IMR-90 (cell line): ENCODE measurements around the gene TMEM161A. TPM values are rescaled to one million over a fixed set of nuclear protein-coding genes. Genes with fewer than 3 reads are reported as not detected.

Experiments used
- ATAC-seq: fragments of 200-7000 bp; cut with Tn5 transposase; 2 replicates; pipeline ENCODE4 v1.9.1; 2020; ENCODE audit warnings: low read depth, mild to moderate bottlenecking, moderate library complexity
- BruUV-seq: library from RNA; stranded (reverse); fragments of 400-500 nt; replicated peaks from 2 replicates; lab custom pipeline; 2021; lab: Mats Ljungman, UMichigan
- CTCF ChIA-PET: fragments of 300-600 bp; formaldehyde crosslinking; extraction: SDS; loops from one replicate; lab custom pipeline; 2021; ENCODE audit warnings: antibody characterized with exemption; lab: Yijun Ruan, JAX
- POLR2A ChIA-PET: fragments of 300-600 bp; sonication (Branson Sonifier 250); formaldehyde crosslinking; loops from one replicate; lab custom pipeline; 2022; ENCODE audit warnings: antibody characterized with exemption; ENCODE audit not compliant: unreplicated experiment; lab: Charles Lee
- DNase-seq: peaks from one replicate; pipeline ENCODE4 v3.0.0; 2013
- H2AFZ ChIP-seq: replicated peaks from 2 replicates; pipeline ENCODE3; 2013; ENCODE audit warnings: low read length, mild to moderate bottlenecking; ENCODE audit not compliant: poor library complexity
- H2AK5ac ChIP-seq: 2 replicates; pipeline ENCODE4 v1.6.1; 2013; ENCODE audit warnings: low read depth, low read length, inconsistent platforms
- H2AK9ac ChIP-seq: replicated peaks from 2 replicates; pipeline ENCODE3; 2013; ENCODE audit warnings: mild to moderate bottlenecking, low read depth, low read length, moderate library complexity; ENCODE audit not compliant: poor library complexity
- H2BK120ac ChIP-seq: 2 replicates; pipeline ENCODE4 v1.6.1; 2013; ENCODE audit warnings: low read depth, low read length, inconsistent platforms
- H2BK15ac ChIP-seq: 3 replicates; pipeline ENCODE4 v1.6.1; 2013; ENCODE audit warnings: low read depth, low read length, inconsistent platforms
- H2BK20ac ChIP-seq: 2 replicates; pipeline ENCODE4 v1.6.1; 2013; ENCODE audit warnings: low read depth, mild to moderate bottlenecking, inconsistent platforms, low read length, moderate library complexity
- H2BK5ac ChIP-seq: 2 replicates; pipeline ENCODE4 v1.6.1; 2013; ENCODE audit warnings: mild to moderate bottlenecking, low read depth, low read length, inconsistent platforms; ENCODE audit not compliant: poor library complexity, severe bottlenecking
- H3K14ac ChIP-seq: replicated peaks from 2 replicates; pipeline ENCODE4 v1.6.1; 2013; ENCODE audit warnings: low read depth, low read length, inconsistent platforms
- H3K18ac ChIP-seq: 2 replicates; pipeline ENCODE4 v1.6.1; 2013; ENCODE audit warnings: low read depth, low read length, control low read depth
- H3K23ac ChIP-seq: 2 replicates; pipeline ENCODE4 v1.6.1; 2013; ENCODE audit warnings: low read depth, low read length, inconsistent platforms
- H3K27ac ChIP-seq: 2 replicates; pipeline ENCODE4 v1.5.1; 2013; ENCODE audit warnings: mild to moderate bottlenecking, control low read depth, low read length; ENCODE audit not compliant: insufficient read depth
- H3K27me3 ChIP-seq: 2 replicates; pipeline ENCODE4 v1.6.1; 2013; ENCODE audit warnings: low read length; ENCODE audit not compliant: control insufficient read depth, insufficient read depth
- H3K36me3 ChIP-seq: 2 replicates; pipeline ENCODE4 v1.6.1; 2013; ENCODE audit warnings: low read length, mixed read lengths; ENCODE audit not compliant: control insufficient read depth, insufficient read depth
- H3K4ac ChIP-seq: 2 replicates; pipeline ENCODE4 v1.6.1; 2013; ENCODE audit warnings: low read depth, low read length, inconsistent platforms
- H3K4me1 ChIP-seq: 2 replicates; pipeline ENCODE4 v1.6.1; 2013; ENCODE audit warnings: low read length, mixed read lengths; ENCODE audit not compliant: control insufficient read depth, insufficient read depth
- H3K4me2 ChIP-seq: 2 replicates; pipeline ENCODE4 v1.6.1; 2013; ENCODE audit warnings: low read depth, mild to moderate bottlenecking, control low read depth, low read length, moderate library complexity
- H3K4me3 ChIP-seq: 2 replicates; pipeline ENCODE4 v1.5.1; 2013; ENCODE audit warnings: low read depth, mild to moderate bottlenecking, control low read depth, low read length, moderate library complexity; ENCODE audit not compliant: insufficient read depth
- H3K56ac ChIP-seq: 2 replicates; pipeline ENCODE4 v1.6.1; 2013; ENCODE audit warnings: low read length, inconsistent platforms; ENCODE audit not compliant: insufficient read depth; ENCODE audit errors: extremely low read depth
- H3K79me1 ChIP-seq, 2 experiments: 2 replicates each; pipeline ENCODE4 v1.6.1; 2013; ENCODE audit warnings: low read length in 2 of 2, inconsistent platforms in 1 of 2, low read depth in 1 of 2
- H3K9ac ChIP-seq: 2 replicates; pipeline ENCODE4 v1.6.1; 2013; ENCODE audit warnings: low read depth, low read length, control low read depth
- H3K9me1 ChIP-seq: 2 replicates; pipeline ENCODE4 v1.6.1; 2013; ENCODE audit warnings: low read length, inconsistent platforms; ENCODE audit not compliant: insufficient read depth
- H3K9me3 ChIP-seq: 2 replicates; pipeline ENCODE4 v1.6.1; 2013; ENCODE audit warnings: low read length; ENCODE audit not compliant: control insufficient read depth, insufficient read depth
- H4K20me1 ChIP-seq: 2 replicates; pipeline ENCODE4 v1.6.1; 2013; ENCODE audit warnings: low read length, inconsistent platforms; ENCODE audit not compliant: insufficient read depth
- H4K5ac ChIP-seq: 2 replicates; pipeline ENCODE4 v1.6.1; 2013; ENCODE audit warnings: mild to moderate bottlenecking, low read depth, low read length, control low read depth
- H4K8ac ChIP-seq, 2 experiments: 2 replicates each; pipeline ENCODE4 v1.6.1; 2013; ENCODE audit warnings: low read depth in 2 of 2, low read length in 2 of 2, control low read depth in 1 of 2, inconsistent platforms in 1 of 2
- H4K91ac ChIP-seq: 2 replicates; pipeline ENCODE4 v1.6.1; 2013; ENCODE audit warnings: low read depth, low read length, inconsistent platforms; ENCODE audit not compliant: insufficient read depth
- CEBPB ChIP-seq: IDR thresholded peaks from 2 replicates; pipeline ENCODE4 v1.6.1; 2012; ENCODE audit warnings: low read depth, low read length, improper control_type of control experiment
- CHD1 ChIP-seq: IDR thresholded peaks from 2 replicates; pipeline ENCODE4 v1.6.1; 2012; ENCODE audit warnings: low read depth, low read length, improper control_type of control experiment
- CTCF ChIP-seq: conservative IDR thresholded peaks from 2 replicates; pipeline ENCODE4 v1.5.1; 2012; ENCODE audit warnings: mild to moderate bottlenecking, low read depth, low read length, improper control_type of control experiment
- ELK1 ChIP-seq: fragments of 150-350 bp; IDR thresholded peaks from 2 replicates; pipeline ENCODE4 v1.6.1; 2016; ENCODE audit warnings: low read depth, mild to moderate bottlenecking, low read length, moderate library complexity, borderline replicate concordance
- MAFK ChIP-seq: IDR thresholded peaks from 2 replicates; pipeline ENCODE4 v1.6.1; 2012; ENCODE audit warnings: low read depth, low read length, improper control_type of control experiment
- MXI1 ChIP-seq: IDR thresholded peaks from 2 replicates; pipeline ENCODE4 v1.6.1; 2012; ENCODE audit warnings: low read depth, mild to moderate bottlenecking, low read length, moderate library complexity, borderline replicate concordance
- NFE2L2 ChIP-seq: fragments of 150-350 bp; IDR thresholded peaks from 2 replicates; pipeline ENCODE4 v1.6.1; 2016; ENCODE audit warnings: low read depth, mild to moderate bottlenecking, low read length
- POLR2A ChIP-seq: IDR thresholded peaks from 2 replicates; pipeline ENCODE4 v1.6.1; 2012; ENCODE audit warnings: mild to moderate bottlenecking, low read depth, low read length
- RAD21 ChIP-seq: IDR thresholded peaks from 2 replicates; pipeline ENCODE4 v1.6.1; 2012; ENCODE audit warnings: low read length, improper control_type of control experiment
- RCOR1 ChIP-seq: IDR thresholded peaks from 2 replicates; pipeline ENCODE4 v1.6.1; 2012; ENCODE audit warnings: mild to moderate bottlenecking, low read length, improper control_type of control experiment; ENCODE audit not compliant: insufficient replicate concordance
- RFX5 ChIP-seq: IDR thresholded peaks from 2 replicates; pipeline ENCODE4 v1.8.0; 2012; ENCODE audit warnings: low read depth, mild to moderate bottlenecking, low read length, moderate library complexity
- SMC3 ChIP-seq: fragments of 150-350 bp; IDR thresholded peaks from 2 replicates; pipeline ENCODE4 v1.6.1; 2016; ENCODE audit warnings: low read depth, mild to moderate bottlenecking, antibody characterized with exemption, low read length, moderate library complexity
- WGBS, 2 experiments: methylation state at CpG; one replicate each; pipeline versions ENCODE4 v1.1.5 to v1.1.7; 2013; ENCODE audit warnings: missing lambda C conversion rate in 2 of 2; ENCODE audit not compliant: insufficient read length in 1 of 2; ENCODE audit errors: extremely low coverage in 2 of 2; 5-methylcytosine and 5-hydroxymethylcytosine counted together
- dilution Hi-C: fragments of 300-500 bp; cut with HindIII; formaldehyde crosslinking; loops from one replicate; pipeline ENCODE4 v1.14.3; 2018; ENCODE audit warnings: low sequenced_read_pairs; ENCODE audit not compliant: unreplicated experiment
- in situ Hi-C: fragments of 300-500 bp; cut with MboI; formaldehyde crosslinking; loops from 3 replicates; pipeline ENCODE4 v1.14.3; 2019; ENCODE audit warnings: low sequenced_read_pairs, inconsistent platforms, mixed read lengths
- intact Hi-C: fragments of 100-400 bp; cut with micrococcal nuclease; formaldehyde crosslinking; loops from 2 replicates; pipeline ENCODE4 v1.10.0; 2022
- polyA plus RNA-seq, 3 experiments: library from polyadenylated mRNA; depleted of rRNA; stranded (reverse); fragments of >200 nt; gene quantifications; 2 replicates each; pipeline ENCODE4 v1.2.3, GENCODE V29; 2012; ENCODE audit warnings: low replicate concordance in 1 of 3
- total RNA-seq: library from RNA; depleted of rRNA; stranded (reverse); fragments of >200 nt; gene quantifications from 2 replicates; pipeline ENCODE4 v1.2.3, GENCODE V29; 2012

The TMEM161A gene
- total and polyA plus RNA-seq, 2 of the 4 experiments (the other 2 are of a cell fraction) = 11.1 to 34.8 TPM

GRCh38 chr19:19171821-19172532 lies 33.7 kb upstream of the TMEM161A start (continued):
- TF ChIP-seq RCOR1 (no peak), CEBPB (peak; percentile 97)

GRCh38 chr19:19170873-19171672 lies 32.8 kb upstream of the TMEM161A start:
- H2AK9ac ChIP-seq = peak overlapping the region; percentile 96
- peaks cover 11% of the 10 kb centered on the region for H3K9me1 ChIP-seq
- peak overlapping the region; percentile 99 for H4K91ac ChIP-seq
- in situ Hi-C loops (no loop called here), dilution Hi-C loops (no loop called here), intact Hi-C loops (loop anchor here (10.0 kb wide), 1 partner anchor 106 kb away; the partner anchor contains the start of gene SLC25A42)
- H3K4me1 ChIP-seq = peaks cover 24% of the 10 kb centered on the region
- H2BK5ac ChIP-seq = no peak overlapping the region
- peak overlapping the region; percentile 39 for H2AFZ ChIP-seq
- 71% methylated on average over 4 of the region's 6 CpGs; no CpG with 5 or more reads in 1 of the 2 experiments for WGBS, 2 experiments
- H3K23ac ChIP-seq = peak overlapping the region; percentile 76
- peak overlapping the region; percentile 95 for H2BK20ac ChIP-seq
- no peaks in the 10 kb centered on the region for H3K9me3 ChIP-seq
- H2BK15ac ChIP-seq = peak overlapping the region; percentile 53; the same call in 2 of the 3 replicates
- no TSS peak for BruUV-seq
- H3K18ac ChIP-seq = peak overlapping the region; percentile 91
- H3K9ac ChIP-seq = peak overlapping the region; percentile 68; the same call in 1 of the 2 replicates
- H3K4me3 ChIP-seq = no peak overlapping the region
- H2AK5ac ChIP-seq = peak overlapping the region; percentile 98
- ATAC-seq (no peak), DNase-seq (no peak)
- no peak overlapping the region; the same call in 1 of the 2 replicates for H3K4me2 ChIP-seq
- peak overlapping the region; percentile 98 for H3K4ac ChIP-seq
- H4K8ac ChIP-seq = peak overlapping the region; percentile 87 to 92; a peak in 3 of 4 replicates
- ChIA-PET POLR2A (no interaction called here), CTCF (no interaction called here)
- peak overlapping the region; percentile 94 for H3K14ac ChIP-seq
- H3K79me1 ChIP-seq = no peaks in the 10 kb centered on the region
- no peak overlapping the region; the same call in none of the 2 replicates for H3K56ac ChIP-seq
- no peaks in the 10 kb centered on the region for H3K27me3 ChIP-seq
- H4K5ac ChIP-seq = peak overlapping the region; percentile 66
- H3K36me3 ChIP-seq = no peaks in the 10 kb centered on the region
- H4K20me1 ChIP-seq = no peaks in the 10 kb centered on the region
- H3K27ac ChIP-seq = peak overlapping the region; percentile 80; the same call in 1 of the 2 replicates
- peak overlapping the region; percentile 95 for H2BK120ac ChIP-seq
- TF ChIP-seq RAD21 (no peak), POLR2A (no peak), MXI1 (no peak), CEBPB (no peak), ELK1 (no peak), SMC3 (no peak), RFX5 (no peak), RCOR1 (no peak), CTCF (no peak), CHD1 (no peak), NFE2L2 (no peak), MAFK (no peak)
